H1 (cell line): ENCODE data around the gene SIX5. TPM values are rescaled to one million over a fixed set of nuclear protein-coding genes. Genes with fewer than 3 reads are reported as not detected.
"Not testable (repeated sequence)": the region's sequence is repeated elsewhere in the genome, so short reads cannot be mapped to it uniquely, and the experiment has no call there.

Experiments
- CTCF ChIA-PET: fragments of 300-600 bp; sonication (Branson Sonifier 250); formaldehyde crosslinking; loops from one replicate; lab custom pipeline; 2021; ENCODE audit not compliant: partially characterized antibody; lab: Charles Lee
- POLR2A ChIA-PET: fragments of 300-600 bp; sonication (Branson Sonifier 250); formaldehyde crosslinking; loops from one replicate; lab custom pipeline; 2021; ENCODE audit warnings: inconsistent platforms; ENCODE audit not compliant: partially characterized antibody; lab: Charles Lee
- DNase-seq, 2 experiments: peaks; one replicate each; pipeline versions ENCODE4 v3.0.0 to v3.0.0-alpha.2; 2010 to 2022; ENCODE audit warnings: low spot score in 2 of 2, low read depth in 1 of 2, mixed read lengths in 1 of 2
- FAIRE-seq: peaks from 2 replicates; lab custom pipeline; 2011; peaks lifted over from hg19 to GRCh38; lab: Jason Lieb, UNC
- H2AFZ ChIP-seq: 2 replicates; pipeline ENCODE4 v1.8.1; 2012; ENCODE audit warnings: low read length, inconsistent platforms
- H2AK5ac ChIP-seq: 2 replicates; pipeline ENCODE4 v1.6.1; 2013; ENCODE audit warnings: low read depth, low read length
- H2BK120ac ChIP-seq: replicated peaks from 2 replicates; pipeline ENCODE3; 2013; ENCODE audit warnings: low read depth, low read length, inconsistent platforms
- H2BK12ac ChIP-seq: 2 replicates; pipeline ENCODE4 v1.6.1; 2013; ENCODE audit warnings: low read depth, low read length
- H2BK15ac ChIP-seq: 2 replicates; pipeline ENCODE4 v1.6.1; 2013; ENCODE audit warnings: low read length
- H2BK20ac ChIP-seq: 2 replicates; pipeline ENCODE4 v1.6.1; 2013; ENCODE audit warnings: low read length
- H2BK5ac ChIP-seq: 2 replicates; pipeline ENCODE4 v1.6.1; 2013; ENCODE audit warnings: low read depth, low read length
- H3K14ac ChIP-seq: 2 replicates; pipeline ENCODE4 v1.6.1; 2013; ENCODE audit warnings: inconsistent platforms; ENCODE audit not compliant: insufficient read length
- H3K18ac ChIP-seq: 2 replicates; pipeline ENCODE4 v1.6.1; 2013; ENCODE audit warnings: low read length; ENCODE audit errors: extremely low read depth
- H3K23ac ChIP-seq: 2 replicates; pipeline ENCODE4 v1.6.1; 2013; ENCODE audit warnings: inconsistent platforms; ENCODE audit not compliant: insufficient read length
- H3K23me2 ChIP-seq: 2 replicates; pipeline ENCODE4 v1.6.1; 2013; ENCODE audit warnings: low read depth, low read length
- H3K27ac ChIP-seq: 2 replicates; pipeline ENCODE4 v1.6.1; 2011; ENCODE audit warnings: low read depth, low read length, inconsistent platforms
- H3K27me3 ChIP-seq, 4 experiments: replicated peaks in 1 of 4; 1 replicate in 1 of 4; 2 replicates in 3 of 4; pipeline versions ENCODE4 v1.6.1 to v1.8.1; 2011 to 2013; ENCODE audit warnings: low read length in 3 of 4, mild to moderate bottlenecking in 3 of 4, inconsistent platforms in 2 of 4, mixed read lengths in 2 of 4, moderate library complexity in 1 of 4; ENCODE audit not compliant: control insufficient read depth in 3 of 4, insufficient read depth in 3 of 4; ENCODE audit errors: extremely low read depth in 1 of 4
- H3K36me3 ChIP-seq, 4 experiments: 2 replicates each; pipeline versions ENCODE4 v1.6.1 to v1.8.1; 2011 to 2013; ENCODE audit warnings: mild to moderate bottlenecking in 4 of 4, low read length in 3 of 4, moderate library complexity in 2 of 4, control low read depth in 1 of 4, inconsistent platforms in 1 of 4; ENCODE audit not compliant: insufficient read depth in 4 of 4, control insufficient read depth in 2 of 4
- H3K4ac ChIP-seq: replicated peaks from 2 replicates; pipeline ENCODE3; 2013; ENCODE audit warnings: low read length, low read depth, mixed read lengths, inconsistent platforms; ENCODE audit not compliant: insufficient read length
- H3K4me1 ChIP-seq, 4 experiments: replicated peaks in 1 of 4; 1 replicate in 1 of 4; 2 replicates in 3 of 4; pipeline versions ENCODE4 v1.6.1 to v1.8.1; 2011 to 2013; ENCODE audit warnings: low read length in 3 of 4, inconsistent platforms in 2 of 4, mixed read lengths in 1 of 4; ENCODE audit not compliant: insufficient read depth in 4 of 4, control insufficient read depth in 3 of 4
- H3K4me2 ChIP-seq, 2 experiments: 2 replicates each; pipeline versions ENCODE4 v1.6.1 to v1.8.1; 2011 to 2013; ENCODE audit warnings: low read depth in 2 of 2, low read length in 2 of 2, control low read depth in 1 of 2, inconsistent platforms in 1 of 2, mild to moderate bottlenecking in 1 of 2; ENCODE audit not compliant: insufficient read depth in 1 of 2
- H3K4me3 ChIP-seq, 4 experiments: fragments of 200-600, 300-600 bp in 1 of 4; sonication (generic), shearing (Covaris generic), sonication (Bioruptor Twin) in 1 of 4; 2 replicates each; pipeline versions ENCODE4 v1.5.1 to v1.8.1; 2011 to 2016; ENCODE audit warnings: low read length in 4 of 4, low read depth in 3 of 4, control low read depth in 2 of 4, inconsistent platforms in 2 of 4, mild to moderate bottlenecking in 2 of 4, mixed read lengths in 1 of 4, moderate library complexity in 1 of 4; ENCODE audit not compliant: insufficient read depth in 2 of 4; ENCODE audit errors: extremely low read depth in 1 of 4
- H3K56ac ChIP-seq: replicated peaks from 2 replicates; pipeline ENCODE3; 2013; ENCODE audit warnings: low read depth, mild to moderate bottlenecking, mixed read lengths, low read length, inconsistent platforms; ENCODE audit not compliant: insufficient read length
- H3K79me1 ChIP-seq: 2 replicates; pipeline ENCODE4 v1.6.1; 2013; ENCODE audit warnings: low read depth, low read length, control low read depth
- H3K79me2 ChIP-seq, 2 experiments: 2 replicates each; pipeline versions ENCODE4 v1.6.1 to v1.8.1; 2012 to 2013; ENCODE audit warnings: low read length in 2 of 2, mild to moderate bottlenecking in 2 of 2, inconsistent platforms in 1 of 2; ENCODE audit not compliant: insufficient read depth in 2 of 2, control insufficient read depth in 1 of 2
- H3K9ac ChIP-seq, 4 experiments: replicated peaks in 1 of 4; 1 replicate in 1 of 4; 2 replicates in 3 of 4; pipeline versions ENCODE4 v1.6.1 to v1.8.1; 2011 to 2013; ENCODE audit warnings: low read depth in 3 of 4, low read length in 3 of 4, control low read depth in 2 of 4, mild to moderate bottlenecking in 2 of 4, moderate library complexity in 2 of 4, inconsistent platforms in 1 of 4; ENCODE audit errors: extremely low read depth in 1 of 4
- H3K9me3 ChIP-seq, 2 experiments: 2 replicates each; pipeline versions ENCODE4 v1.6.1 to v1.8.1; 2012 to 2013; ENCODE audit warnings: mild to moderate bottlenecking in 2 of 2, moderate library complexity in 2 of 2, control low read depth in 1 of 2, inconsistent platforms in 1 of 2, low read depth in 1 of 2, low read length in 1 of 2, mixed read lengths in 1 of 2; ENCODE audit not compliant: insufficient read depth in 2 of 2
- H4K20me1 ChIP-seq, 2 experiments: replicated peaks in 1 of 2; 2 replicates each; pipeline versions ENCODE3 to v1.8.1; 2011 to 2013; ENCODE audit warnings: inconsistent platforms in 2 of 2, low read length in 2 of 2, mild to moderate bottlenecking in 1 of 2; ENCODE audit not compliant: insufficient read depth in 2 of 2, control insufficient read depth in 1 of 2
- H4K5ac ChIP-seq: 2 replicates; pipeline ENCODE4 v1.6.1; 2013; ENCODE audit warnings: low read length, low read depth, mixed read lengths, inconsistent platforms; ENCODE audit not compliant: insufficient read length
- H4K8ac ChIP-seq: 2 replicates; pipeline ENCODE4 v1.8.0; 2013; ENCODE audit warnings: mild to moderate bottlenecking, moderate library complexity, low read length, inconsistent platforms; ENCODE audit not compliant: insufficient read depth; ENCODE audit errors: extremely low read depth
- H4K91ac ChIP-seq: replicated peaks from 2 replicates; pipeline ENCODE3; 2013; ENCODE audit warnings: low read length, mixed read lengths, inconsistent platforms; ENCODE audit not compliant: insufficient read length
- WGBS, 2 experiments: shearing (Covaris generic) in 1 of 2; methylation state at CpG; one replicate each; pipeline versions ENCODE4 v1.1.6 to v1.1.7; 2013 to 2015; ENCODE audit warnings: low lambda C conversion rate in 2 of 2, mixed read lengths in 2 of 2, inconsistent platforms in 1 of 2, low coverage in 1 of 2, missing lambda C conversion rate in 1 of 2; ENCODE audit not compliant: insufficient replicate concordance in 2 of 2, insufficient coverage in 1 of 2, insufficient read length in 1 of 2; ENCODE audit errors: extremely low coverage in 1 of 2, missing lambda C conversion rate in 1 of 2; 5-methylcytosine and 5-hydroxymethylcytosine counted together
- polyA plus RNA-seq, 7 experiments: library from polyadenylated mRNA; depleted of rRNA in 3 of 7; stranded (reverse) in 5 of 7; unstranded in 2 of 7; fragments of >200 nt in 5 of 7; fragments of 200-250 nt in 2 of 7; gene quantifications; 1 replicate in 5 of 7; 2 replicates in 1 of 7; 4 replicates in 1 of 7; pipeline versions ENCODE4 v1.2.1 to v1.2.3, GENCODE V29; 2011 to 2013; ENCODE audit warnings: missing spikeins in 2 of 7, mixed read lengths in 2 of 7
- total RNA-seq: library from RNA; stranded (reverse); fragmentation: NEBNext Ultra II Directional; extraction: Animal tissue kit (Norgen Biotek cat#: 25700); gene quantifications from 2 replicates; pipeline ENCODE4 v1.2.1, GENCODE V29; 2021

Gene SIX5
- total and polyA plus RNA-seq, 2 of the 8 experiments (the other 6 are each of a cell fraction or from before 2014, with no cell fraction given), result 20.9 to 24.2 TPM

GRCh38 chr19:45751483-45751882 lies 17.6 kb downstream of the SIX5 start:
- POLR2A ChIA-PET, result interaction anchor here (1.7 to 12.9 kb wide), 3 partner anchors 8 to 34 kb away, joined by 4 to 153 read pairs (median 5); partner anchors contain the start of gene SIX5
- not testable (repeated sequence) for H3K4me2 ChIP-seq, H2AK5ac ChIP-seq, FAIRE-seq, H2BK5ac ChIP-seq, H3K23me2 ChIP-seq, H2BK12ac ChIP-seq, H3K56ac ChIP-seq, H3K4me1 ChIP-seq, H3K4ac ChIP-seq, H3K23ac ChIP-seq, H2BK20ac ChIP-seq, H4K20me1 ChIP-seq, H3K4me3 ChIP-seq, H2BK15ac ChIP-seq, H4K5ac ChIP-seq, H2AFZ ChIP-seq, H2BK120ac ChIP-seq, H3K14ac ChIP-seq, H4K8ac ChIP-seq, H3K36me3 ChIP-seq, H3K27ac ChIP-seq, DNase-seq, H3K9ac ChIP-seq, H3K27me3 ChIP-seq, H3K9me3 ChIP-seq, H3K79me1 ChIP-seq, H3K79me2 ChIP-seq, H4K91ac ChIP-seq, H3K18ac ChIP-seq
- WGBS, 2 experiments, result 96% methylated on average over 10 of the region's 10 CpGs; no CpG with 5 or more reads in 1 of the 2 experiments
- CTCF ChIA-PET, result interaction anchor here (1.4 to 2.9 kb wide), 4 partner anchors 10 to 28 kb away, joined by 4 to 14 read pairs (median 6); partner anchors contain the start of gene SIX5
